OCI-LY7 (cell line): ENCODE measurements around the gene CAMK2B. TPM values are rescaled to one million over a fixed set of nuclear protein-coding genes. Genes with fewer than 3 reads are reported as not detected.
A peak's percentile ranks its signal among the peaks of the same experiment; 100 is the strongest.

Source experiments
- BruUV-seq: library from RNA; stranded (reverse); fragments of 400-500 nt; replicated peaks from 2 replicates; lab custom pipeline; 2021; lab: Mats Ljungman, UMichigan
- CTCF ChIA-PET: fragments of 300-600 bp; sonication (Branson Sonifier 250); formaldehyde crosslinking; loops from one replicate; lab custom pipeline; 2022; ENCODE audit warnings: antibody characterized with exemption; ENCODE audit not compliant: unreplicated experiment; lab: Charles Lee
- POLR2A ChIA-PET: fragments of 300-600 bp; sonication (Branson Sonifier 250); formaldehyde crosslinking; loops from one replicate; lab custom pipeline; 2022; ENCODE audit warnings: antibody characterized with exemption; lab: Charles Lee
- DNase-seq: peaks from one replicate; pipeline ENCODE4 v3.0.0-alpha.2; 2015; ENCODE audit warnings: low spot score
- H2AFZ ChIP-seq: fragments of 200-600 bp; sonication (generic), shearing (Covaris generic); 2 replicates; pipeline ENCODE4 v1.6.1; 2014; ENCODE audit warnings: mild to moderate bottlenecking, antibody characterized with exemption, low read length, moderate library complexity
- H3K27ac ChIP-seq: fragments of 200-600 bp; sonication (generic); 2 replicates; pipeline ENCODE4 v1.5.1; 2014; ENCODE audit warnings: mixed run types, low read depth, mild to moderate bottlenecking, moderate library complexity, low read length, inconsistent platforms; ENCODE audit not compliant: poor library complexity, severe bottlenecking
- H3K36me3 ChIP-seq: fragments of 200-600 bp; sonication (generic); 2 replicates; pipeline ENCODE4 v1.6.1; 2014; ENCODE audit warnings: mild to moderate bottlenecking, antibody characterized with exemption, low read length, moderate library complexity, mixed read lengths; ENCODE audit not compliant: insufficient read depth
- H3K4me1 ChIP-seq: fragments of 200-600 bp; sonication (generic); 2 replicates; pipeline ENCODE4 v1.5.1; 2014; ENCODE audit warnings: mild to moderate bottlenecking, low read length; ENCODE audit not compliant: insufficient read depth, poor library complexity, severe bottlenecking
- H3K4me2 ChIP-seq: fragments of 200-600 bp; sonication (generic); 2 replicates; pipeline ENCODE4 v1.6.1; 2014; ENCODE audit warnings: mild to moderate bottlenecking, low read length
- H3K4me3 ChIP-seq: fragments of 200-600 bp; sonication (generic); 2 replicates; pipeline ENCODE4 v1.5.1; 2014; ENCODE audit warnings: mild to moderate bottlenecking, low read depth, low read length; ENCODE audit not compliant: poor library complexity, severe bottlenecking
- H3K79me2 ChIP-seq: fragments of 200-600 bp; sonication (generic); 2 replicates; pipeline ENCODE4 v1.6.1; 2016; ENCODE audit warnings: low read depth, mild to moderate bottlenecking, low read length, moderate library complexity, mixed read lengths; ENCODE audit not compliant: insufficient read depth
- H3K9me2 ChIP-seq: fragments of 200-600 bp; sonication (generic); 2 replicates; pipeline ENCODE4 v1.6.1; 2016; ENCODE audit warnings: mild to moderate bottlenecking, low read length, mixed read lengths; ENCODE audit not compliant: insufficient read depth
- H3K9me3 ChIP-seq: fragments of 200-600 bp; sonication (generic); 2 replicates; pipeline ENCODE4 v1.6.1; 2014; ENCODE audit warnings: mild to moderate bottlenecking, mixed run types, low read length, mixed read lengths
- H4K20me1 ChIP-seq: fragments of 200-600 bp; sonication (generic); 2 replicates; pipeline ENCODE4 v1.6.1; 2014; ENCODE audit warnings: mild to moderate bottlenecking, antibody characterized with exemption, low read length, moderate library complexity, mixed read lengths; ENCODE audit not compliant: insufficient read depth
- CTCF ChIP-seq: fragments of 200-600 bp; sonication (generic); conservative IDR thresholded peaks from 2 replicates; pipeline ENCODE4 v1.5.1; 2014; ENCODE audit warnings: mild to moderate bottlenecking, antibody characterized with exemption, low read length, moderate library complexity, mixed read lengths
- EZH2phosphoT487 ChIP-seq: fragments of 200-600 bp; sonication (generic); IDR thresholded peaks from 2 replicates; pipeline ENCODE4 v1.6.1; 2018; ENCODE audit warnings: low read depth, borderline replicate concordance, mild to moderate bottlenecking, mixed run types, antibody characterized with exemption, low read length, moderate library complexity, mixed read lengths
- intact Hi-C: fragments of 100-400 bp; cut with micrococcal nuclease; formaldehyde crosslinking; loops from one replicate; pipeline ENCODE4 v1.10.0; 2022; ENCODE audit not compliant: unreplicated experiment
- total RNA-seq, 2 experiments: library from RNA; depleted of rRNA in 1 of 2; stranded (reverse); fragments of >200 nt in 1 of 2; shearing (Covaris generic) in 1 of 2; gene quantifications; 2 replicates each; pipeline ENCODE4 v1.2.3, GENCODE V29; 2014 to 2022

The CAMK2B gene
- total RNA-seq, 2 experiments from 2014 or later: 0.66 to 1.1 TPM

- Histone ChIP-seq H3K9me3 (no peaks in the 10 kb centered on the region), H3K4me1 (peaks cover 14% of the 10 kb centered on the region), H2AFZ (no peak overlapping the region), H4K20me1 (no peaks in the 10 kb centered on the region), H3K4me3 (no peak overlapping the region), H3K4me2 (no peak overlapping the region), H3K9me2 (no peaks in the 10 kb centered on the region), H3K27ac (no peak overlapping the region), H3K36me3 (peaks cover 48% of the 10 kb centered on the region), H3K79me2 (no peaks in the 10 kb centered on the region)
- CTCF ChIA-PET: no interaction called here
- POLR2A ChIA-PET: interaction anchor here (0.7 to 1.4 kb wide), 2 partner anchors 12 to 483 kb away, joined by 3 to 4 read pairs; no protein-coding TSS in a partner anchor
- DNase-seq: no peak
- BruUV-seq: no TSS peak
- TF ChIP-seq CTCF (no peak), EZH2phosphoT487 (no peak)
- intact Hi-C loops: no loop called here
Observed at GRCh38 chr7:44213206-44213876, 112.1 kb downstream of the CAMK2B start.

GRCh38 chr7:44212581-44213184 is 112.7 kb downstream of the CAMK2B start:
- H3K4me1 ChIP-seq: peaks cover 14% of the 10 kb centered on the region
- H2AFZ ChIP-seq: no peak overlapping the region
- no peak for DNase-seq
- no peak overlapping the region for H3K27ac ChIP-seq
- TF ChIP-seq EZH2phosphoT487 (no peak), CTCF (no peak)
- H3K9me3 ChIP-seq: no peaks in the 10 kb centered on the region
- ChIA-PET POLR2A (interaction anchor here (0.7 to 1.4 kb wide), 2 partner anchors 11 to 482 kb away, joined by 3 to 4 read pairs; no protein-coding TSS in a partner anchor), CTCF (interaction anchor here (0.6 kb wide), 1 partner anchor 940 kb away, joined by 3 read pairs; no protein-coding TSS in a partner anchor)
- no peaks in the 10 kb centered on the region for H3K9me2 ChIP-seq
- no peak overlapping the region for H3K4me3 ChIP-seq
- BruUV-seq: TSS peak; percentile 50
- H4K20me1 ChIP-seq: no peaks in the 10 kb centered on the region
- no peak overlapping the region for H3K4me2 ChIP-seq
- H3K79me2 ChIP-seq: no peaks in the 10 kb centered on the region
- H3K36me3 ChIP-seq: peaks cover 55% of the 10 kb centered on the region
- intact Hi-C loops: no loop called here

DNA sequence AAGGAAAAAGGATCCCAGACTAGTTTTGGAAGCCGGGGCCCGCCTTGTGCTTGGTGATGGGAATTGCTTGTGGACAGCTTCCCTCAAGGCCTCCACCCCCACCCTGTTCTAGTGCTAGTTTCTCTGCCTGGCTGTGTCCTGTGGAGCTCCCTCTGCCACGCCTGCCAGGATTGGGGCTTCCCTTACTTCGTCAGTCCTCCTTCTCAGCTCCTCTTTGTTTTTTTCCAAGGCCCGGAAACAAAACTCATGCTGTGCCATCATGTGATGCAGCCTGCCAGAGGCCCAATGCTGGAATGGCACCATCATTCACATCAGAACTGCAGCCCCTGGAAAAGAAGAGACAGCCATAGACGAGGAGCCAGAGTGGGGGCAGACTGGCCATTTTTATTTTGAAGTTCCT is 113.4 kb downstream of the CAMK2B start:
- no TSS peak for BruUV-seq
- DNase-seq: no peak
- TF ChIP-seq CTCF (no peak), EZH2phosphoT487 (no peak)
- ChIA-PET POLR2A (no interaction called here), CTCF (interaction anchor here (0.6 kb wide), 1 partner anchor 941 kb away, joined by 3 read pairs; no protein-coding TSS in a partner anchor)
- Histone ChIP-seq H3K9me2 (no peaks in the 10 kb centered on the region), H3K27ac (no peak overlapping the region), H3K9me3 (no peaks in the 10 kb centered on the region), H3K36me3 (peaks cover 62% of the 10 kb centered on the region), H3K4me3 (no peak overlapping the region), H3K4me2 (no peak overlapping the region), H4K20me1 (no peaks in the 10 kb centered on the region), H3K4me1 (peaks cover 14% of the 10 kb centered on the region), H2AFZ (no peak overlapping the region), H3K79me2 (no peaks in the 10 kb centered on the region)
- intact Hi-C loops: no loop called here
